ENCODE data around the gene PARL.

GRCh38 chr3:183792976-183793375, 91.7 kb downstream of the PARL start:
- no peak for TF ChIP-seq CTCF (conservative IDR thresholded peaks at IDR 0.05 in 1 of 2, IDR thresholded peaks at IDR 0.05 in 1 of 2; ENCODE audit: extremely low read depth in 1 of 2, insufficient read depth in 1 of 2, low read depth in 1 of 2, low read length in 2 of 2)
- TF ChIP-seq EZH2 (IDR thresholded peaks at IDR 0.05; ENCODE audit: borderline replicate concordance, low read length) = no peak

All from mammary epithelial cell (primary cell).